GM21786 (cell line): ENCODE measurements around the gene CENPB.
A peak's percentile ranks its signal among the peaks of the same experiment; 100 is the strongest.

Source experiments
- ATAC-seq: cut with Tn5 transposase; IDR thresholded peaks from one replicate; pipeline ENCODE4 v1.9.1; 2021; ENCODE audit not compliant: unreplicated experiment

Gene CENPB

DNA sequence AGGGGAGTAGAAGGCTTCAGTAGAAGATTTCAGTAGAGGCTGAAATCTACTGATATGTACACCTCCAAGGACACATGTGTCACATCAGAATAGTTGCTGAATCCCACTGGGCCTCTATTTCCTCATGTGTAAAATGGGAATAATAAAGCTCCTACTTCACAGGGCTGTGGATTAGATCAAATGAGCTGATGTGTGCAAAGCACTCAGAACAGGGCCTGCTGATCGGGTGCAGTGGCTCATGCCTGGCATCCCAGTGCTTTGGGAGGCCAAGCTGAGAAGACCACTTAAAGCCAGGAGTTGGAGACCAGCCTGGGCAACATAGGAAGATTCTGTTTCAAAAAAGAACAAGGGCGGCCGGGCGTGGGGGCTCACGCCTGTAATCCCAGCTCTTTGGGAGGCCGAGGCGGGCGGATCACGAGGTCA is 25.7 kb upstream of the CENPB start:
- ATAC-seq = no peak

DNA sequence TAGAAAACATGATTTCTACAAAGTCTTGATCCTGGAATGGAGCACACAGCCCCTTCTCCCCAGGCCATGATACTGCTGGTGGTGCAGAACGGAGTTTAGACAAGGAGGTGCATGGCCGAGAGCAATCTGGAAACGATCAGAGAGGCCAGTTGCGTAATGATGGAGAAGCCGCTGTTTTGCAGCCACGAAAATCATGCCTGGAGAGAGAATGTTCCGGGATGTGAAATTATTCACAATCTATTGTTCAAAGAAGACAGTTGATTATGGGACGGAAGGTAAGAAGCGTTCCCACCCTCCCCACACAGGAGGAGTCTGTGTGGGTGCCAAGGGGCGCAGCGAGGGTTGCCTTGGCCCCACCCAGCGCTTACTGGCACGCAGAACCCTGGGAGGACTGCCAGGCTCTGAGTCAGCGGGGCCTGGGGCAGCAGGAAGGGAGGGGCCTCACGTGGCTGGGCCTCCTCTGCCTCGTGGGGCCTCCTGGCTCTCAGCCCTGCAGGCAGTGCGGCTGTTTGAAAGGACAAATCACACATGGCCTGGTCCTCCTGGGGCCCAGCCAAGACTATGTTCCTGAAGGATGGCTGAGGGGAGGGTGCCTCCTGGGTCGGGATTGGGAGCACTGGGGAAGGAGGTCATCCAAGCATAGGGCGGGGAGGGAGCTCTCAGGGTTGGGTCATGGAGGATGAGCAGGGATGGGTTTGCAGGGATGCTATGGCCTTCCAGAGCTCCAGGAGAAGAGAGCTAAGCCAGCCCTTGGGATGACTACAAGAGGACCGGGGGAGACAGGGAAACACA is 25.1 kb upstream of the CENPB start:
- no peak for ATAC-seq

DNA sequence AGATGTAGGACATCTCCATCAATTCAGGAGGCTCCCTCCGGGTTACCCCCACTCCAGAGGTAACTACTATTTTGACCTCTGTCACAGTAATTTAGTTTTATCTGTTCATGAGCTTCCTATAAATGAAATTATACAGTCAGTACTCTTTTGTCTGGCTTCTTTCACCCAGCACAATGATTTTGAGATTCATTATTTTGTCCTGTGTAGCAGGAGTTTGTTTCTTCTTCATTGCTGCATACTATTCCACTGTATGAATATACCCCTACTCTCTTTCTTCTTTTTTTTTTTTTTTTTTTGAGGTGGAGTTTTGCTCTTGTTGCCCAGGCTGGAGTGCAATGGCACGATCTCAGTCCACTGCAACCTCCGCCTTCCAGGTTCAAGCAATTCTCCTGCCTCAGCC is 22.0 kb upstream of the CENPB start:
- no peak for ATAC-seq

DNA sequence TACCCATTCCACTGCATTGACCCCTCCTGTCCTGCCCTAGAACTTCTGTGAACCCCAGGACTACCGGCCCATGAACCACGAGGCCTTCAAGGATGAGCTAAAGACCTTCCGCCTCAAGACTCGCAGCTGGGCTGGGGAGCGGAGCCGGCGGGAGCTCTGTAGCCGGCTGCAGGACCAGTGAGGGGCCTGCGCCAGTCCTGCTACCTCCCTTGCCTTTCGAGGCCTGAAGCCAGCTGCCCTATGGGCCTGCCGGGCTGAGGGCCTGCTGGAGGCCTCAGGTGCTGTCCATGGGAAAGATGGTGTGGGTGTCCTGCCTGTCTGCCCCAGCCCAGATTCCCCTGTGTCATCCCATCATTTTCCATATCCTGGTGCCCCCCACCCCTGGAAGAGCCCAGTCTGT is 18.2 kb upstream of the CENPB start:
- no peak for ATAC-seq

DNA sequence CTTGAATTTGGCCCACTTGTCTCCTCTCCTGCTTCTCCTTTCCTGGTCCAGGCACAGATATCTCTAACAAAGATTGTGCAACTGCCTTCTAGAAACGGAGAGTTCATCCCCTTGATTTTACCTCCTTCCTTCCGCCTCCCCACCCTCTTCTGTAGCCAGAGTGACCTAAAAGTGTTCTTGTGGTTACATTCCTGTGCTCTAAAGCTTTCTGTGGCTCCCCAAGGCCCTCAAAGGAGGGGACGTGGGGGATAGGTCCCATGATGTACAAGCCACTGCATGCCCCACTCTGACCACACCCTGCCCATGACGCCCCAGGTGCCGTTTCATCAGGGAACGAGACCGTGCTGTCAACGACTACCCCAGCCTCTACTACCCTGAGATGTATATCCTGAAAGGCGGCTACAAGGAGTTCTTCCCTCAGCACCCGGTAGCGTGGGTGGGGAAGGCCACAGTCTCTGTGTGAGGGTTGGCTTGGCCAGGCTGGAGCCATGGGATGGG is 17.8 kb upstream of the CENPB start:
- ATAC-seq = no peak

DNA sequence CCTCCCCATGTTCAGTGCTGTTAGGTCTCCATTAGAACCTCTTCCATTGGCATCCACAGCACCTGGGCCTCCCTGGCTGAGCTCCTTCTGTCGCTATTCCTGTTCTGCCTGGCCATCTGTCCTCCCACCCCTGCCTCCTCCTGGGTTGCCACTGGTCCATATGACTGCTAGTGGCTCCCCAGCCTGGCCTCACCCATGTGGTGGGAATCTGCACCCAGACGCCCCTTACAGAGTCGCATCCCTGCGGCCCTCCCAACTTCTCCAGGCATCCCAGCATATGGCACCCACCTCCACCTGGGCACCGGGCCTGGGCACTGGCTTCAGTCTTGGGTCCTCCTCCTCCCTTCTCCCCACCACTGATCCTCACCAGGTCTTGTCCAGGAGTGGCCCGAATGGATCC is 17.3 kb upstream of the CENPB start:
- no peak for ATAC-seq

DNA sequence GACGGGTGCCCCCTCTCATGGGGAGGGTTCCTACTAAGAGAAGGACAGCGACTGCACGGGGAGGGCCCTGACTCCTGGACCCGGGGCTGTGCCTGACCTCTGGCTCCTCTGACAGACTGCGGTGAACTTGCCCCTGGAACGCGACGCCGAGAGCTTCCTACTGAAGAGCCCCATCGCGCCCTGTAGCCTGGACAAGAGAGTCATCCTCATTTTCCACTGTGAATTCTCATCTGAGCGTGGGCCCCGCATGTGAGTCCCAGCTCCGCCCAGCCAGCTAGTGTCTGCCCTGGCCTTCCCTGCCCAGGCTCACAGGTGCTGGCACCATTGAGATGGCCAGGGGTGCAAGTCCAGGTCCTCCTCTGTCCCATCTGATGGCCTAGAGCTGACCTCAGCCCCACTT is 16.7 kb upstream of the CENPB start:
- ATAC-seq = no peak

DNA sequence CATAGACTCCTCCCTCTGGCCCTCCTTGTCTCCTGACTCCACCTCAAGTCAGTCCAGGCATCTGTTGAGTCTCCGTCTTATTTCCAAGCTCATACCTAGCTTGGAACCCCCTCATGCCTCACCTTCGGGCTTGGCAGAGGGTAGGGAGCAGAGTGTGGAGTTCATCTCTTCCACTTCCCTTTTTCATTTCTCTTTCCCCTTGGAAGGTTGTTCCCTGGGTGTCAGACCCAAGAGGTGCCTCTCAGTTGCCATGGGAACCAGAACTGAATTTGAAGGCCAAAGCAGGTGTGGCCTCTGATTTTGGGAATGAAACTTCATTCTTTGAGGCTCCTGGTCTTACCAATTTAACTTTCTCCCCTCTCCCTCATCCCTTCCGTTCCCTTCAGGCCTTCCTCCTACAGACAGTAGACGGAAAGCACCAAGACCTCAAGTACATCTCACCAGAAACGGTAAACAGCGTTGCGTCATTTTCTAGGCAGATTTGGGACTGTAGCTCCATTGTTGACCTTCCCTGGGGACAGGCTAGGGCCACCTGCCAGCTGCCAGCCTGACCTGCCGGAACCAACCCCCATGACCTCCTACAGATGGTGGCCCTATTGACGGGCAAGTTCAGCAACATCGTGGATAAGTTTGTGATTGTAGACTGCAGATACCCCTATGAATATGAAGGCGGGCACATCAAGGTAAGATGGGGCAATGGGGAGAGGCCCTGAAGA is 16.1 kb upstream of the CENPB start:
- ATAC-seq = no peak

DNA sequence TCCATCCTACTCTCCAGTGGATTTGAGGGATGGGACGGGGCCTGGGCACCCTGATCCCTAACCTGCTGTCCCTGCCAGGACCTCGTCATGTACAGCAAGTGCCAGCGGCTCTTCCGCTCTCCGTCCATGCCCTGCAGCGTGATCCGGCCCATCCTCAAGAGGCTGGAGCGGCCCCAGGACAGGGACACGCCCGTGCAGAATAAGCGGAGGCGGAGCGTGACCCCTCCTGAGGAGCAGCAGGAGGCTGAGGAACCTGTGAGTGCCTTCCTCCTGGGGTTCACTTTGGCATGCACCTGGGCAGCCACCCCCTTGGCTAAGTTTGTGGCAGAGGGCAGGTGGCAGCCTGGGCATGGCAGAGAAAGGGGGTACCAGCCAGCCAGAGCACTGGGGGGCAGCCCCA is 15.3 kb upstream of the CENPB start:
- no peak for ATAC-seq

DNA sequence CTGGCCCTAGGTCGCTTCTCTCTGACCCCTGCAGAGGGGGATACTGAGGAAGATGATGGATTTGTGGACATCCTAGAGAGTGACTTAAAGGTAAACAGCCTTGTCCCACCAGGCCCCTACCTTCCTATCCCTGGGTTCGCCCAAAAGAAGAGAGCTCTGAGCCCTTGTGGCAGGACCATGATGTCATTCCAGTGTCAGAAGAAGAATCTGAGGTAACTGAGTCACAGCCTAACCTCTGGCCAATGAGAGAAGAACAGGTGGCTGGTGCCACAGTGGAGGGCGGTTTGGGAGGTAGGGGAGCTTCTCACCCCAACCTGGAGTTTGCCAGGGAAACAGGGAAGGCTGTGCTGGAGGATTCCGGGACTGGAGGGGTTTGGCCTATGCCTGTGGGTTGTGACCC is 14.8 kb upstream of the CENPB start:
- no peak for ATAC-seq

DNA sequence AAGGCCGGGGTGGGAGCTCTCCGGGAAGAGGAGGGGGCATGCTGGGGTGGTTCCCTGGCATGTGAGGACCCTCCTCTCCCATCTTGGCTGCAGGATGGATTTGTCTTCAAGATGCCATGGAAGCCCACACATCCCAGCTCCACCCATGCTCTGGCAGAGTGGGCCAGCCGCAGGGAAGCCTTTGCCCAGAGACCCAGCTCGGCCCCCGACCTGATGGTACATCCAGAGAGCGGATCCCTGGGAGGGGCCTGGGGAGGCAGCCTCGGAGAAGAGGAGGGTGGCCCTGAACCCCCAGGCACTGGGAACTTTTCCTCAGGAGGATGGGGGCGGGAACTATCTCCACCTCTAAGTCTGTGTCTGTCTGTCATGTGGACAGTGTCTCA is 14.3 kb upstream of the CENPB start:
- no peak for ATAC-seq

DNA sequence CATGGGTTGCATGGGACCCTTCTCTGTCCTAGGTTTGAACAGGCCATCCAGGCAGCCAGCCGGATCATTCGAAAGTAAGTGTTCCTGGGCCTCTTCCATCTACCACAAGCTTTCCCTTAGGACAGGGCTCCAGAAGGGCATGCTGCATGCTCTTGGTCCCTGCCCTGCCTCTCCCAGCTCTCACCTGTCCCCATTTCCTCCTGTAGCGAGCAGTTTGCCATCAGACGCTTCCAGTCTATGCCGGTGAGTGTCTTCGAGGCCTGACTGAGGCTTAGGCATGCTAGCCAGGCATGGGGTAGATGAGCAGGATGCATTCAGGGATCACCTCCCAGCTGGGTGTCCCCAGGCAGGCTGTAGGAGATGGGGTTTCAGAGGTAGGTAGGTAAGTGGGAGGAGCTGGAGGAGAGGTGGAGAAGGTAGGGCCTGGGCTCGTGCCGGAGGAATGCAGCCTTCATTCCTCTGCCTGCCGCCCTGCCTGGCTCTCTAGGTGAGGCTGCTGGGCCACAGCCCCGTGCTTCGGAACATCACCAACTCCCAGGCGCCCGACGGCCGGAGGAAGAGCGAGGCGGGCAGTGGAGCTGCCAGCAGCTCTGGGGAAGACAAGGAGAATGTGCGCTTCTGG is 13.8 kb upstream of the CENPB start:
- ATAC-seq = no peak

DNA sequence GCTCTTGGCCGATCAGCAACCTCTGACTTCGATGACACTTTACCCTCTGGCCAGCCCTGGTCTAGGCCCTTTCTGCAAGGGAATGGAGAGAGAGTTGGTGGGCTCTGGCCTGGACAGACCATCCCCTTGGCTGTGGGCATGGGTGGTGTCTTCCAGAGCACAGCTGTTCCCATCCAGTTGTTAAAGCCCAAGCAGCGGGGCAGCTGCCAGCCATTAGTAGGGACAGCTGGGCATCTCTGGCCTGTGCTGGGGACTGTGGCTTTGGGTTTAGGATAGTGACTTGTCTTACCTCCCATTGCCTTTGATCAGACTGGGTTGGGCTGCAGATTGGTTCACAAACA is 12.3 kb upstream of the CENPB start:
- ATAC-seq = no peak

DNA sequence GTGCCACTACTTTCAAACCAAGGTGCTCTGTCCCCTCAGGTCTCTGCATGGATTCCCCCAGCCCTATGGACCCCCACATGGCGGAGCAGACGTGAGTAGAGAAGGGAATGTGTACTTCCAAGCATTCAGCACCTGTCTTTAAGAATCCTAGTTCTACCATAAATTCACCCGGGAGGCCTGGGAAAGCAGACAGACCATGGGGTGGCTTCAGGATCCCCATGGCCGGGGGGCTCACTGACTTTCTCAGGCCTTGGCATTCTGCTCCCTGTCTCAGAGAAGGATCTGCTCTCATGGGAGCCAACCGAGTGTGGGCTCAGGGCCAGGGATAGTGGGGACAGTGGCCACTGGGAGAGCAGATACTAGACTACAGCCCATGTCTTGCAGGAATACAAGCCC is 11.8 kb upstream of the CENPB start:
- ATAC-seq = no peak

DNA sequence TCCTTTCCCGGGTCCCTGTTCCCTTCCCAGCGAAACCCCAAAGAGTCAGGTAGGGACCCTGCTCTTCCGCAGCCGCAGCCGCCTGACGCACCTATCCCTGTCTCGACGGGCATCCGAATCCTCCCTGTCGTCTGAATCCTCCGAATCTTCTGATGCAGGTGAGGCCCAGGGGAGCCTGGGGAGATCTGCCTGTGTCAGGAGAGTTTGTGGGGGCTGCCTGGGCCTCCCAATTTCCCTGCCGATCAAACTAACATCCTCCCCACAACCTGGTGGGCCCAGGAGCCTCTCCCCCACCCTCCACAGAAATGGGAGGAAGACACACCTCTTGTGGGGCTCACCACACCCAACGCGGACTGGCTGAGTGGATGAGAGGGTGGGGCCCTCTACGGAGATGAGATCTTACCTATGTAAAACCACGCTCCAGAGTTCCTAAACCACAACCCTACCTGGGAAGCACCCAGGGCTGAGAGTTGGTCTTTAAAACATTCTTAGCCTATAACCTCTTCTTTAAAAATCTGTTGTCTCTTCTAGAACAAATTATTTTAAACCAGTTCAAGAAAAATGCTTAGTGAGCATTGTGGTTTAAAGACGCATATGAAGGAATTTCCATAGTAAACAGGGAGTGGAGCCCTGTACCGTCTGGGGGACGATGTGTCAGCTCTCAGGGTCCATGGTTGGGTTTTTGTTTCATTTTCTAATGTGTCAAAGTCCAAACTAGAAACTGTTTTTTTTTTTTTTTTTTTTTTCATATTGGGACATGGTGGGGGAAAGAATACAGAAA is 11.2 kb upstream of the CENPB start:
- ATAC-seq = no peak

DNA sequence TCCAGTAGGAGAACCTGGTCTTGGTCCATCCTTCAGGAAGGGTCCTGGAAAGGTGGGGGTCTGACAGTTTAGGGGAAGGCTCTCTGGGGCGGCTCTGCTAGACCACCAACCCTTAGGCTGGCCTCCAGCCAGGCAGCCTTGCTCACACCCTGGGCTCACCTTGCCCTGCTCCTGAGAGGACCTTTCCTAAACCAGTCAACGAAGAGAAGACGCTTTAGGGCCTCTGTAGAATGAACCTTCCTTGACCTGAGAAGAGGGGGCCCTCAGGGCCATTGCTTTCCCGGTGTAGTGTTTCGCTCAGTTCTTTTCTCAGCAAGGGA is 10.6 kb upstream of the CENPB start:
- no peak for ATAC-seq

DNA sequence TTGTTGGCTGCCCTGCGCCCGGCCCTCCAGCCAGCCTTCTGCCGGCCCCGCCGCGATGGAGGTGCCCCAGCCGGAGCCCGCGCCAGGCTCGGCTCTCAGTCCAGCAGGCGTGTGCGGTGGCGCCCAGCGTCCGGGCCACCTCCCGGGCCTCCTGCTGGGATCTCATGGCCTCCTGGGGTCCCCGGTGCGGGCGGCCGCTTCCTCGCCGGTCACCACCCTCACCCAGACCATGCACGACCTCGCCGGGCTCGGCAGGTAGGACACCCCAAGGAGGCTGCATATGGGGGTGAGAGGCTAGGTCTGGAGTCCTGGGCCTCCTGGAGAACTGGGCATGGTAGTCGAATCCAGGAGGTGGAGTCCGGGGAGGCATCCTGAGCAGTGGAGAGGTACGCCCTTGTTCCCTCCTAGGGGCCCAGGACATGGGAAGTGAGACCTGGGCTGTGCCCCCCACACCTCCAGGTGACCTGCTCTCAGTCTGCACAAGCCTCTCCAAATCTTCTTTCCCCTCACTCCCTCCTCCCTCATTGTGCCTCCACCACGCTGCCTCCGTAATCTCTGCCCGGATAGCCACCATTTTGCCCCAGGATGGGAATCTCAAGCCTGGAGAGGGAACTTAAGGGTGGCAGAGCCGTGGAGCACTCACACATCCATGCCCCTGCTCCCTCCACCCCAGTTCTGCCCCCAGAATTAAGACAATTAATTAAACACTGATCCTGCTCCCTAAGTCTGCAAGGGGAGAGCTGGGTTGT is 10.1 kb upstream of the CENPB start:
- no peak for ATAC-seq

DNA sequence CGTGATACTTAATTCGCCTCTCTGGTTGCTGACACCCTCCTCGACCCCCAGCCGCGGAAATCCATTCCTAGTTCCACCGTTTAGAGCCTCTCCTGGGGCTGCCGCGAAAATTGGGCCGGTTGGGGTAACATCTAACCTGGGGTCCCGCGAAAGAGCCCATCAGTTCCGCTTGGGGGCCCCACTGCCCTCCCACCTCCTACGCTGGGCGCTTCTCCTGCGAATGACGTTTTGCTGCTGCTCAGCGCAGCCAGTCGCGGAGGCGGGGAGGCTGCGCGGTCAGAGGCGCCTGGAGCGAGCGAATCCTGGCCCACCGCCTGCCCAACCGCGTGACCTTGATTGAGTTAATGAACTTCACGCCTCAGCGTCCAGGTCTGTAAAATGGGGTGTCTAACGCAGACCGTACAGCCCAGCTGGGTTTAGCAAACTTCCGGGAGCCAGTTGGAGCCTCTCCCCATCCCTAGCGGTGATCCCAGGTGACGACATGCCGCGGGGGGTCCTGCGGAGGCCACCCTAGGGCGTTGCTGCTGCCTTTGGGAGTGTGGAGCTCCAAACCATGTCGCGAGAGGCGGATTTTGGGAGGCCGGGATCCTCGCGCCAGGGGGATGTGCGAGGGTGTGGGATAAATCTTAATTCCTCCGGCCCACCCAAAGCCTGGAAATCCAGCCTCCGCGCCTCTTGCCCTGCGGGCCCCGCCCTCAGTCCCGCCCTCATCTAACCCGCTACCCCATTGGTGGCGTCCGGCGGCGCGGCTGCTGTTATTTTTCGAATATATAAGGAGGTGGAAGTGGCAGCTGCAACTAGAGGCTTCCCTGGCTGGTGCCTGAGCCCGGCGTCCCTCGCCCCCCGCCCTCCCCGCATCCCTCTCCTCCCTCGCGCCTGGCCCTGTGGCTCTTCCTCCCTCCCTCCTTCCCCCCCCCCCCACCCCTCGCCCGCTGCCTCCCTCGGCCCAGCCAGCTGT is 9.2 kb upstream of the CENPB start, which contains the start of gene CDC25B:
Gene CDC25B (plus strand): TSS at position 800 of the 958 bp plus-strand sequence. CDS start 222 bp downstream, outside the sequence.
- ATAC-seq = peak; percentile 57

DNA sequence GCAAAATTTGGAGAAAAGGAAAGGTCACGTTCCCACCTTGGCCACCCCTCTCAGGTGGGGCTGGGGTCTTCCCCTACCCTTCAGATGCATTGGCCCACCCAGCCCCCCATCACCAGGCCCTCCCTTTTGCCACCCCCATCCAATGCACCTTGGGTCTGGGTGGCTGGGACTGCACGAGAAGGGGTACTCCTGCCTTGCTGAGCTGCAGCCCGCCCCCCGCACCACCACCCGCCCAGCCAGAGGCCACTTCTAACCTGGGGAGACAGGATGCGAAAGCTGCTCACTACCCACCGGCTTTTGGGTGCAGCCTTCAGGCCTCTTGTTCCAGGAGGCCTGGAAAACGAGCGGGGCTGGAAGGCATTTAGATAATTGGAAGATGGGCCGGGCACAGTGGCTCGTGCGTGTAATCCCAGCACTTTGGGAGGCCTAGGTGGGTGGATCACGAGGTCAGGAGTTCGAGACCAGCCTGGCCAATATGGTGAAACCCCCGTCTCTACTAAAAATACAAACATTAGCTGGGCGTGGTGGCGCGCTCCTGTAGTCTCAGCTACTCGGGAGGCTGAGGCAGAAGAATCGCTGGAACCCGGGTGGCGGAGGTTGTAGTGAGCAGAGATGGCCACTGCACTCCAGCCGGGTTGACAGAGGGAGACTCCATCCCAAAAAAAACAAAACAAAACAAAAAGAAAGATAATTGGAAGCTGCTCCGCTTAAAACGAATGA is 8.3 kb upstream of the CENPB start:
- ATAC-seq = no peak
